ENCODE measurements around the gene DHDH. TPM values are rescaled to one million over a fixed set of nuclear protein-coding genes. Genes with fewer than 3 reads are reported as not detected.

DHDH gene
- total and polyA plus RNA-seq, 2 of the 13 experiments (the other 11 are each of a cell fraction or from before 2014, with no cell fraction given): 0.13 to 0.91 TPM

- FAIRE-seq (no peak), ATAC-seq (no peak; the same call in 2 of the 3 replicates), DNase-seq (ENCODE audit: low spot score) (no peak)
- H3K27me3 ChIP-seq (ENCODE audit: control insufficient read depth in 1 of 2, insufficient read depth in 2 of 2, low read length in 2 of 2): no peaks in the 10 kb centered on the region
- peaks cover 5 to 25% of the 10 kb centered on the region in 2 experiments; a peak in 4 of 5 replicates for H3K36me3 ChIP-seq (replicated peaks in 1 of 2; ENCODE audit: control insufficient read depth in 1 of 2, insufficient read depth in 2 of 2, low read length in 2 of 2)
- no peak overlapping the region for H3K4me3 ChIP-seq (replicated peaks in 1 of 3; ENCODE audit: insufficient read depth in 1 of 3, low read depth in 2 of 3, low read length in 3 of 3)
- H3K27ac ChIP-seq (ENCODE audit: extremely low read length, insufficient read depth, low read length): no peak overlapping the region
- H2AFZ ChIP-seq (ENCODE audit: low read length): no peak overlapping the region
- H3K9ac ChIP-seq (ENCODE audit: insufficient read depth, low read depth, low read length): no peak overlapping the region
- no peaks in the 10 kb centered on the region for H4K20me1 ChIP-seq (ENCODE audit: insufficient read depth, low read length)
- BruUV-seq (replicated peaks): no TSS peak
- no peak for TF ChIP-seq ARID2 (CRISPR knock-in tag; IDR thresholded peaks at IDR 0.05; ENCODE audit: borderline replicate concordance)
- TF ChIP-seq AGO2 (optimal IDR thresholded peaks at IDR 0.05; ENCODE audit: low read depth, low read length): peak; percentile 20
- 76% methylated on average over 7 of the region's 10 CpGs for WGBS (ENCODE audit: low lambda C conversion rate)
- no peaks in the 10 kb centered on the region for H3K9me3 ChIP-seq (ENCODE audit: low read length)
- intact Hi-C loops (cut with micrococcal nuclease; ENCODE audit: unreplicated experiment): no loop called here
- no peak overlapping the region for H3K4me2 ChIP-seq (ENCODE audit: low read depth, low read length)
- H3K79me2 ChIP-seq (ENCODE audit: insufficient read depth, low read length): no peaks in the 10 kb centered on the region
- POLR2A ChIA-PET: no interaction called here
- no peaks in the 10 kb centered on the region for H3K4me1 ChIP-seq (ENCODE audit: insufficient read depth, low read length)
- CTCF ChIA-PET (ENCODE audit: low intra/inter-chr PET ratio, low total read pairs): no interaction called here
- in situ Hi-C loops (cut with HindIII; ENCODE audit: extremely low pct_ligation_motif_present, low pct_unique_long_range_greater_than_20kb): no loop called here
These were observed 12.6 kb upstream of the DHDH start for GRCh38 chr19:48920949-48921348.

- FAIRE-seq: no peak
- H3K4me1 ChIP-seq (ENCODE audit: insufficient read depth, low read length): no peaks in the 10 kb centered on the region
- ChIA-PET POLR2A (no interaction called here), CTCF (ENCODE audit: low intra/inter-chr PET ratio, low total read pairs) (no interaction called here)
- H3K36me3 ChIP-seq (replicated peaks in 1 of 2; ENCODE audit: control insufficient read depth in 1 of 2, insufficient read depth in 2 of 2, low read length in 2 of 2): peaks cover 5 to 23% of the 10 kb centered on the region in 2 experiments; a peak in 4 of 5 replicates
- in situ Hi-C loops (cut with HindIII; ENCODE audit: extremely low pct_ligation_motif_present, low pct_unique_long_range_greater_than_20kb) (no loop called here), intact Hi-C loops (cut with micrococcal nuclease; ENCODE audit: unreplicated experiment) (no loop called here)
- no peak overlapping the region for H3K9ac ChIP-seq (ENCODE audit: insufficient read depth, low read depth, low read length)
- no TSS peak for BruUV-seq (replicated peaks)
- H3K9me3 ChIP-seq (ENCODE audit: low read length): no peaks in the 10 kb centered on the region
- no peak overlapping the region for H3K4me2 ChIP-seq (ENCODE audit: low read depth, low read length)
- H2AFZ ChIP-seq (ENCODE audit: low read length): no peak overlapping the region
- DNase-seq (ENCODE audit: low spot score): no peak
- 93% methylated on average over 5 of the region's 12 CpGs for WGBS (ENCODE audit: low lambda C conversion rate)
- no peak overlapping the region for H3K4me3 ChIP-seq (replicated peaks in 1 of 3; ENCODE audit: insufficient read depth in 1 of 3, low read depth in 2 of 3, low read length in 3 of 3)
- no peak for ATAC-seq
- no peaks in the 10 kb centered on the region for H3K79me2 ChIP-seq (ENCODE audit: insufficient read depth, low read length)
- no peak for TF ChIP-seq FOXM1 (CRISPR knock-in tag; IDR thresholded peaks at IDR 0.05)
- TF ChIP-seq THYN1 (CRISPR knock-in tag; IDR thresholded peaks at IDR 0.05; ENCODE audit: borderline replicate concordance, low read depth): no peak
- 0 out of 4 replicates have a peak, but pooled peaks of 1 of the 2 experiments have one; percentile 6 for TF ChIP-seq POLR2A (IDR thresholded peaks at IDR 0.05; ENCODE audit: insufficient read depth in 1 of 2, low read depth in 2 of 2, low read length in 2 of 2)
- no peak for TF ChIP-seq ZNF136 (CRISPR knock-in tag; IDR thresholded peaks at IDR 0.05; ENCODE audit: low read depth)
- TF ChIP-seq RBFOX2 (IDR thresholded peaks at IDR 0.05; ENCODE audit: low read depth, low read length): 0 out of 2 replicates have a peak, but pooled peaks have one; percentile 29
- no peak overlapping the region for H3K27ac ChIP-seq (ENCODE audit: extremely low read length, insufficient read depth, low read length)
- H3K27me3 ChIP-seq (ENCODE audit: control insufficient read depth in 1 of 2, insufficient read depth in 2 of 2, low read length in 2 of 2): no peaks in the 10 kb centered on the region
- H4K20me1 ChIP-seq (ENCODE audit: insufficient read depth, low read length): no peaks in the 10 kb centered on the region
These were observed 11.6 kb upstream of the DHDH start for GRCh38 chr19:48921721-48922500.
